H1 (cell line): Measurements from ENCODE around the gene SOBP. TPM values are rescaled to one million over a fixed set of nuclear protein-coding genes. Genes with fewer than 3 reads are reported as not detected.

ENCODE experiments used
- BACH1 ChIP-seq: IDR thresholded peaks from 2 replicates; pipeline ENCODE4 v1.6.1; 2012; ENCODE audit warnings: low read length, improper control_type of control experiment
- CEBPB ChIP-seq: IDR thresholded peaks from 2 replicates; pipeline ENCODE4 v1.6.1; 2012; ENCODE audit warnings: low read depth, low read length
- E2F6 ChIP-seq: IDR thresholded peaks from 2 replicates; pipeline ENCODE4 v1.6.1; 2012; ENCODE audit warnings: inconsistent platforms
- FOSL1 ChIP-seq: IDR thresholded peaks from 2 replicates; pipeline ENCODE4 v1.6.1; 2011; ENCODE audit warnings: mild to moderate bottlenecking, low read depth, low read length, moderate library complexity; ENCODE audit not compliant: insufficient read depth
- MAFK ChIP-seq: IDR thresholded peaks from 2 replicates; pipeline ENCODE4 v1.6.1; 2012; ENCODE audit warnings: low read depth, mild to moderate bottlenecking, improper control_type of control experiment, low read length
- YY1 ChIP-seq: IDR thresholded peaks from 2 replicates; pipeline ENCODE4 v1.6.1; 2011; ENCODE audit warnings: low read depth, mild to moderate bottlenecking, low read length
- polyA plus RNA-seq, 7 experiments: library from polyadenylated mRNA; depleted of rRNA in 3 of 7; stranded (reverse) in 5 of 7; unstranded in 2 of 7; fragments of >200 nt in 5 of 7; fragments of 200-250 nt in 2 of 7; gene quantifications; 1 replicate in 5 of 7; 2 replicates in 1 of 7; 4 replicates in 1 of 7; pipeline versions ENCODE4 v1.2.1 to v1.2.3, GENCODE V29; 2011 to 2013; ENCODE audit warnings: missing spikeins in 2 of 7, mixed read lengths in 2 of 7
- total RNA-seq: library from RNA; stranded (reverse); fragmentation: NEBNext Ultra II Directional; extraction: Animal tissue kit (Norgen Biotek cat#: 25700); gene quantifications from 2 replicates; pipeline ENCODE4 v1.2.1, GENCODE V29; 2021
- TF ChIP-seq, protein P1 (sequence below): fragments of 300-600 bp; sonication (generic); IDR thresholded peaks from 2 replicates; pipeline ENCODE4 v1.7.1; 2012; ENCODE audit warnings: low read length, moderate library complexity, mild to moderate bottlenecking, inconsistent platforms; ENCODE audit not compliant: insufficient replicate concordance

SOBP gene
- total and polyA plus RNA-seq, 2 of the 8 experiments (the other 6 are each of a cell fraction or from before 2014, with no cell fraction given) = 0.45 to 6.2 TPM

GRCh38 chr6:107571354-107571753, 81.4 kb downstream of the SOBP start (continued):
- TF ChIP-seq, protein P1, sequence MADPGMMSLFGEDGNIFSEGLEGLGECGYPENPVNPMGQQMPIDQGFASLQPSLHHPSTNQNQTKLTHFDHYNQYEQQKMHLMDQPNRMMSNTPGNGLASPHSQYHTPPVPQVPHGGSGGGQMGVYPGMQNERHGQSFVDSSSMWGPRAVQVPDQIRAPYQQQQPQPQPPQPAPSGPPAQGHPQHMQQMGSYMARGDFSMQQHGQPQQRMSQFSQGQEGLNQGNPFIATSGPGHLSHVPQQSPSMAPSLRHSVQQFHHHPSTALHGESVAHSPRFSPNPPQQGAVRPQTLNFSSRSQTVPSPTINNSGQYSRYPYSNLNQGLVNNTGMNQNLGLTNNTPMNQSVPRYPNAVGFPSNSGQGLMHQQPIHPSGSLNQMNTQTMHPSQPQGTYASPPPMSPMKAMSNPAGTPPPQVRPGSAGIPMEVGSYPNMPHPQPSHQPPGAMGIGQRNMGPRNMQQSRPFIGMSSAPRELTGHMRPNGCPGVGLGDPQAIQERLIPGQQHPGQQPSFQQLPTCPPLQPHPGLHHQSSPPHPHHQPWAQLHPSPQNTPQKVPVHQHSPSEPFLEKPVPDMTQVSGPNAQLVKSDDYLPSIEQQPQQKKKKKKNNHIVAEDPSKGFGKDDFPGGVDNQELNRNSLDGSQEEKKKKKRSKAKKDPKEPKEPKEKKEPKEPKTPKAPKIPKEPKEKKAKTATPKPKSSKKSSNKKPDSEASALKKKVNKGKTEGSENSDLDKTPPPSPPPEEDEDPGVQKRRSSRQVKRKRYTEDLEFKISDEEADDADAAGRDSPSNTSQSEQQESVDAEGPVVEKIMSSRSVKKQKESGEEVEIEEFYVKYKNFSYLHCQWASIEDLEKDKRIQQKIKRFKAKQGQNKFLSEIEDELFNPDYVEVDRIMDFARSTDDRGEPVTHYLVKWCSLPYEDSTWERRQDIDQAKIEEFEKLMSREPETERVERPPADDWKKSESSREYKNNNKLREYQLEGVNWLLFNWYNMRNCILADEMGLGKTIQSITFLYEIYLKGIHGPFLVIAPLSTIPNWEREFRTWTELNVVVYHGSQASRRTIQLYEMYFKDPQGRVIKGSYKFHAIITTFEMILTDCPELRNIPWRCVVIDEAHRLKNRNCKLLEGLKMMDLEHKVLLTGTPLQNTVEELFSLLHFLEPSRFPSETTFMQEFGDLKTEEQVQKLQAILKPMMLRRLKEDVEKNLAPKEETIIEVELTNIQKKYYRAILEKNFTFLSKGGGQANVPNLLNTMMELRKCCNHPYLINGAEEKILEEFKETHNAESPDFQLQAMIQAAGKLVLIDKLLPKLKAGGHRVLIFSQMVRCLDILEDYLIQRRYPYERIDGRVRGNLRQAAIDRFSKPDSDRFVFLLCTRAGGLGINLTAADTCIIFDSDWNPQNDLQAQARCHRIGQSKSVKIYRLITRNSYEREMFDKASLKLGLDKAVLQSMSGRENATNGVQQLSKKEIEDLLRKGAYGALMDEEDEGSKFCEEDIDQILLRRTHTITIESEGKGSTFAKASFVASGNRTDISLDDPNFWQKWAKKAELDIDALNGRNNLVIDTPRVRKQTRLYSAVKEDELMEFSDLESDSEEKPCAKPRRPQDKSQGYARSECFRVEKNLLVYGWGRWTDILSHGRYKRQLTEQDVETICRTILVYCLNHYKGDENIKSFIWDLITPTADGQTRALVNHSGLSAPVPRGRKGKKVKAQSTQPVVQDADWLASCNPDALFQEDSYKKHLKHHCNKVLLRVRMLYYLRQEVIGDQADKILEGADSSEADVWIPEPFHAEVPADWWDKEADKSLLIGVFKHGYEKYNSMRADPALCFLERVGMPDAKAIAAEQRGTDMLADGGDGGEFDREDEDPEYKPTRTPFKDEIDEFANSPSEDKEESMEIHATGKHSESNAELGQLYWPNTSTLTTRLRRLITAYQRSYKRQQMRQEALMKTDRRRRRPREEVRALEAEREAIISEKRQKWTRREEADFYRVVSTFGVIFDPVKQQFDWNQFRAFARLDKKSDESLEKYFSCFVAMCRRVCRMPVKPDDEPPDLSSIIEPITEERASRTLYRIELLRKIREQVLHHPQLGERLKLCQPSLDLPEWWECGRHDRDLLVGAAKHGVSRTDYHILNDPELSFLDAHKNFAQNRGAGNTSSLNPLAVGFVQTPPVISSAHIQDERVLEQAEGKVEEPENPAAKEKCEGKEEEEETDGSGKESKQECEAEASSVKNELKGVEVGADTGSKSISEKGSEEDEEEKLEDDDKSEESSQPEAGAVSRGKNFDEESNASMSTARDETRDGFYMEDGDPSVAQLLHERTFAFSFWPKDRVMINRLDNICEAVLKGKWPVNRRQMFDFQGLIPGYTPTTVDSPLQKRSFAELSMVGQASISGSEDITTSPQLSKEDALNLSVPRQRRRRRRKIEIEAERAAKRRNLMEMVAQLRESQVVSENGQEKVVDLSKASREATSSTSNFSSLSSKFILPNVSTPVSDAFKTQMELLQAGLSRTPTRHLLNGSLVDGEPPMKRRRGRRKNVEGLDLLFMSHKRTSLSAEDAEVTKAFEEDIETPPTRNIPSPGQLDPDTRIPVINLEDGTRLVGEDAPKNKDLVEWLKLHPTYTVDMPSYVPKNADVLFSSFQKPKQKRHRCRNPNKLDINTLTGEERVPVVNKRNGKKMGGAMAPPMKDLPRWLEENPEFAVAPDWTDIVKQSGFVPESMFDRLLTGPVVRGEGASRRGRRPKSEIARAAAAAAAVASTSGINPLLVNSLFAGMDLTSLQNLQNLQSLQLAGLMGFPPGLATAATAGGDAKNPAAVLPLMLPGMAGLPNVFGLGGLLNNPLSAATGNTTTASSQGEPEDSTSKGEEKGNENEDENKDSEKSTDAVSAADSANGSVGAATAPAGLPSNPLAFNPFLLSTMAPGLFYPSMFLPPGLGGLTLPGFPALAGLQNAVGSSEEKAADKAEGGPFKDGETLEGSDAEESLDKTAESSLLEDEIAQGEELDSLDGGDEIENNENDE = no peak
- TF ChIP-seq YY1 = no peak
- no peak for TF ChIP-seq E2F6
- no peak for TF ChIP-seq MAFK
- TF ChIP-seq BACH1 = no peak
- no peak for TF ChIP-seq CEBPB
- TF ChIP-seq FOSL1 = no peak
